Transverse colon (tissue), 1 donor: ENCODE measurements around the gene CHRD.

Experiments used
- EP300 ChIP-seq: sonication (generic); formaldehyde crosslinking; IDR thresholded peaks from one replicate; pipeline ENCODE4 v1.6.1; 2017; ENCODE audit warnings: antibody characterized with exemption, low read depth
- POLR2A ChIP-seq: fragments of 450-650 bp; IDR thresholded peaks from one replicate; pipeline ENCODE4 v1.6.1; 2016; ENCODE audit warnings: antibody characterized with exemption, mild to moderate bottlenecking, moderate library complexity

GRCh38 chr3:184383033-184383740 is 3.3 kb downstream of the CHRD start:
- no peak for TF ChIP-seq POLR2A
- TF ChIP-seq EP300 = no peak
